SKM-1 treated with dmso at 0.1 percent for 144 hours (cell line): Measurements from ENCODE around the gene TMEM207.
"Not testable (repeated sequence)": the region's sequence is repeated elsewhere in the genome, so short reads cannot be mapped to it uniquely, and the experiment has no call there.

Experiments
- DNase-seq: peaks from one replicate; lab custom pipeline; 2025; ENCODE audit not compliant: unreplicated experiment; lab: John Stamatoyannopoulos, UW

Gene TMEM207

DNA sequence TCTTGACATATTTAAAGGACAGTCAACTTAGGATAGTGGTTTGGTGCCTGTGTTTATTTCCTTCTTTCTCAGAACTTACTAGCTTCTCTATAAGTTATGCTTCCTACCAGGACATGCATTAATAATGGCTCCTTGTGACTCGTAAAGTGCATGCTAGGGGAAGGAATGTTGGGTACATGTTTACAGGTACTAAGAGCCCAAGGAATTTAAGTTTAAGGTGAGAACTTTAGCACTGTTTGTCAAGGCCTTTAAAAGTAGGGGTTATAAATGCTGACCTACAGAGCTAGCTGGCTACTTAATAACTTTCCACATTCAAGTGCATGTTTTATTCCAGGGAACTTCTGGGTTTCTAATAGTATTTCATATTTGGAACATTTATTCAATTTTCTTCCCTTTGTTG is at the start of gene TMEM207:
TMEM207 (minus strand) TSS at position 101 of the 400 bp plus-strand sequence; CDS start at position 9, 92 bp downstream.
- DNase-seq: no peak

- DNase-seq: no peak
Observed at GRCh38 chr3:190499122-190499521, 49.4 kb upstream of the TMEM207 start.

DNA sequence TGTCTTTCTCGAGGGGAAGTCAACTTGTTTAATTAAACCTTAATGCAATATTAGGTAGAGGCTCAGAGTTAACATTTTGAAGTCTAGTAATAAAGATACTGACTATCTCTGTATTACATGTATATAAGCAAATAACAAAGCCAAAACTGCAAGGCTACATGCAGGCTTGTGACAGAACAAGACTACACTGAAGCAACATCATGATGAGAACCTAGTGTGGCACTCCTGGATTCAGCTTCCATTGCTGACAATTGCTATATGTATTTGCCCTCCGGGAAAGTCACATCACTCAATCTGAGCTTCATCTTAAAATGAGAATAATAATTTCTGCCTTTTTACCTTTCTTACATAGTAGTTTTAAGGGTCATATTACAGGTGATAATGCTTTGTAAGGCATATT is 48.6 kb upstream of the TMEM207 start:
- DNase-seq: no peak

DNA sequence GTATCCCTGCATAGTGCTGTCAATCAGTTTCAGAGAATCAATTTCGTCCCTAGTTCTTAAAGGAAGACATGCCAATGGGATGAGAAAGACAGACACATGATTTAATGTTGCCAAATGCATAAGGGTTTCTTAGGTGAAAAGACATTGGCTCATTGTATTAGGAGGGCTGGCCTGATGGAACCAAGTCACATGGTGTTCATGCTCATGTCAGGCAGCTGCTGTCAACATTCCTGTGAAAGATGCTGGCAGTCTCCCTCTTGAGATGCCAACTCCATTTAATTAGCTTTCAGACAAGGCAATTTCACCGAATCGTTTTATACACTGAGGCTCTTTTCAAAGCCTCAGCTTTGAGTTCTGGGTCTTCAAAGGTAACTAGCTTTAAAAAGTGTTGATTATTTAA is 48.1 kb upstream of the TMEM207 start:
- DNase-seq: no peak

- DNase-seq: no peak
Observed at GRCh38 chr3:190496859-190497258, 47.2 kb upstream of the TMEM207 start.

GRCh38 chr3:190495796-190496195 is 46.1 kb upstream of the TMEM207 start:
- DNase-seq: no peak

GRCh38 chr3:190495354-190495753 is 45.7 kb upstream of the TMEM207 start:
- no peak for DNase-seq

- no peak for DNase-seq
Observed at GRCh38 chr3:190494907-190495306, 45.2 kb upstream of the TMEM207 start.

DNA sequence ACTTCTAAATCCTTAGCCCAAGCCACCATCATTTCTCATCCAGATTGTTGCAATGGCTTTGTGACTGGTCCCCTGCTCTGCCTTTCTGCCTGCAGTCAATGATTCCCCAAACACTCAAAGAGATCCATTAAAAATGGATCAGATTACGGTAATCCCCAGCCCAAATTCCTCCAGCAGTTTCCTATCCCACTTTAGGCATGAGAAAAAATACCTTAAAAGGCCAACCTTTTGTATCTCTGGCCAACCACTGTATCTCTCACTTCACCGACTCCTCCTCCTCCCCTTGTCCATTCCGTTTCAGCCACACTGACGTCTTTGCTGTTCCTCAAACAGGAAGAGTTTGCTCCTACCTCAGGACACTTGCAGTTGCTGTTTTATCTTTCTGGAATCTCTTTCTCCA is 43.3 kb upstream of the TMEM207 start:
- no peak for DNase-seq

DNA sequence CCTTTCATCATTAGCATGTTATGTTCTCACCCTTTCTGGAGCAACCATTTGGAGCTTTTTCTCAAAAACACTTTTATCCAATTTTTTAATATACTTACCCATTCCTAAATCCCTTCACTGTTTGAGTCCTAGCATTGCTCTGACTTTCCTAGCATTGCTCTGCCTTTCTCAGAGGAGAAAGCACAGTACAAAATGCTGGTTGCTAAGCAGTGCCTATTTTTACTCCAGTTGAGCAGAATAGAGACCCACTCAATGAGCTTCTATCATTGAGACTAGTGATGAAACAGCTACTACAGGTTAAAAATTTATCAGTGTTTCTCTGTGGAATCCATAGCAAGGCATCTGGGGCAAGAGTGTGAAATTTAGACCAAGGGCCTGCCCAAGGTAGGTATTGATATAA is 42.4 kb upstream of the TMEM207 start:
- DNase-seq: no peak

- no peak for DNase-seq
Observed at GRCh38 chr3:190491533-190492054, 41.9 kb upstream of the TMEM207 start.

DNA sequence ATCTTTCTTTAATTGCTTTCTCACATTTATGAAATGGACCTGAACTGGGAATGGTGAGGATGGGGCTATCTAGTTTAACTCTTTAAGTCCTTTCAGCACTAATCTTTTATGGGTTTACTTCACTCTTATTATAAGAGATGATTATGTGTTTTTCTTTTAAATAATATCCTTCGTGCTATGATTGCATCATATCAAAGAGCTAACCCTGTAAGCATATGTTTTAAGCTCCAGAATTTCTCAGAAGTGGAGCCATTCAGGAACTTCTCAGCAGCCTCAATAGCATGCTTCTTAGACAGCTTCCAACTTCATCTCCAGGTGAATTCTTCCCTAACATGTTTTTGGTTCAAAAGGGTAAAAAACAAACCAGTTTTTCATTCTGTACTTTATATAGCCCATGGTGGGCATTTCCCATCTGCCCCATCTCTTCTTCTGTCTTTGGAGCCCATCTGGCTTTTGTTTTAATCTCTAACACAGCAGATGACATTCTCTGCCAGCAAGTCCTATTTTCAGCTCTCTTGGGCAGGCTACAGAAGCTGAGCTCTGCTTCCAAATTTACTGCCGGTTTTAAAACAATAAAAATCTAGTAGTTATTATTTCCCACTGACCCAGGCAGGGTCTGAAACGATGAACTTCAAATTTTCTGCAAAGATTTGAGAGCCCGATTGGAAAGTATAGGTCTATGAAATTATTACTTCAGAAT is 37.4 kb upstream of the TMEM207 start:
- DNase-seq: no peak

GRCh38 chr3:190486533-190486864 is 36.8 kb upstream of the TMEM207 start:
- DNase-seq: no peak

DNA sequence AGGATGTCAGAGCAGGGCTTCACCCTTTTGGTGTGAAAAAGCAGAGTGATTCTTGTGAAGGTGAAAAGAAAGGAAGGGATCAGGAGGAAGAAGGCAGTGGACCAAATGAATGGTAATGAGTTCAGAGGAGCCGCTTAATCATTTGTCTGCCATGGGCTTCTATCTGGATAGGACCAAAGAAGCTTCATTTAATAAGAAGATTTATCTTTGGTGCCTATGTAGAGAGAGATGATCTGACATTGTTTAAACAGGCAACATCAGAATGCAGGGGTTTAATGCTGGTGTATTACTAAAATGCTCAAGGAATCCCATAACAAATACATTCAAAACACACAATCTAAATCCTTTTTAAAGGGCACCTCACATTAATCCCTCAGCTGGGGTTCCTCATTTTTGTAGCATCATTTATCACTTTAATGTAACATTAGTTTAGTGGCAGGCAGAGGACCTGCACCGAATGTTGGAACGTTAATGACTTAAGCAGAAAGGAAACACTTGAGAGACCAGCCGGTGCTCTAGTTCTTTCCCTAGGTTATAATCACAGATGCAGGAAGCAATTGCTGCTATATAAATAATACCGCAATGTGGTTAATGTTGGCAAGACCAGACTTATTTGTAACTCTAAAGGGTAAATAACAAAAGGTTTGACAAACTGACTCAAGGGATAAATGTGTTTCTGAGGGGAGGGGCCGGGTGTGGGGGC is 36.3 kb upstream of the TMEM207 start:
- DNase-seq: no peak

GRCh38 chr3:190481779-190482178 is 32.1 kb upstream of the TMEM207 start:
- no peak for DNase-seq

- not testable (repeated sequence) for DNase-seq
Observed at GRCh38 chr3:190473261-190473660, 23.6 kb upstream of the TMEM207 start.

- DNase-seq: no peak
Observed at GRCh38 chr3:190467922-190468321, 18.2 kb upstream of the TMEM207 start.

DNA sequence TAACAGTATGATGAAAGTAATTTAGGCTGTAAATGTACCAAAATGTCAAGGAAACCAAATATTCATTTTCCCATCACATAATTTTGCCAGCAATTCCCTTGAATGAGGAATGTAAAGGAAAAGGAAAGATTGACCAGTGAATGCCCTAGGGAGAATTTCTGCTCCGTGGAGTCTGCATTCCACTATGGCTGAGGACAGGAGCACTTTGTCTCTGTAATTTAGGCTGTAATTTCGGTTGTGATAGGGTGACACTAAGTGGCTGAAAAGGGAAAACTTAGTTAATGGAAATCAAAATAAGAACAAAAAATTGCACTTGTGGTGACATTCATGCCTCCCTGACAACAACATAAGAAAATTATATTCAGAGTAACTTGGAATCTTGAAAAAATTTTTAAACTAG is 8.3 kb upstream of the TMEM207 start:
- no peak for DNase-seq

DNA sequence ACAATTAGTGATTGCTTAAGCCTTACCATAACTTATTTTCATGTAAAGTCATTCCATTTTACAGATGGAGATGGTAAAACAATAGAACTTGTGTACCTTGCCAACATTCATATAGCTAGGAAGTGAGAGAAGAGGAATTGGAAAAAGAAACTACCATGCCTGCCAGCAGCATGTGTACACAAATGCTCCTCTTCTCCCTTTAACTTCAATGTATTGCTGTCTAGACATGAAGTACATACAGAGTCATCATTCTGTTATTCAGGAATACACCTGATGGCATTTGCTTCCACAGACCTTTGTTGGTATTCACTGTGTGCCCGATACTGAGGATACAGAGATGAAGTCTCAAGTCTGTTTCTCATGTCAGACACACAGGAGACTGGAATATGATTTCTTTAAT is 7.1 kb upstream of the TMEM207 start:
- no peak for DNase-seq

- no peak for DNase-seq
Observed at GRCh38 chr3:190455828-190456227, 6.1 kb upstream of the TMEM207 start.

DNA sequence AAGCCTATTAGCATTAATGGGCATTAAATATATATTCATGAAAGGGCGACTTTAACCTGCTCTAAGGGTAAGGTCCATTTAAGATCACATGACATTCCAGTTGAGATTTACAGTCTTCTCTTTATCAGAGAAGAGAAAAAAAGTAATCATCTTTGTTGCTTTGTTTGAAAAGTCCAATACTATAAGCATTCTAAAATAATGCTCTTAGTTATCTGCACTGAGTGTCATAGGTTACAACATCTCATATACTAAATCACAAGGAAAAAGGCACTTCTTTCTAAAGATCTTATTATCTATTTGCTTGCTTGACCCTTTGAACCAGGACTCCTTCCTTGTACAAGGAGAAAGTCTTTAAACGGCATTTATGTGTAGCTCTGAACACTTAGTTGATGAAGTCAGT is 1.4 kb downstream of the TMEM207 start:
- no peak for DNase-seq

- DNase-seq: no peak
Observed at GRCh38 chr3:190446573-190447279, 3.0 kb downstream of the TMEM207 start.
